HG02571 (cell line): ENCODE results near the gene ZDHHC13.

Experiments used
- ATAC-seq: cut with Tn5 transposase; IDR thresholded peaks from one replicate; pipeline ENCODE4 v1.9.1; 2021; ENCODE audit warnings: mild to moderate bottlenecking, moderate library complexity; ENCODE audit not compliant: unreplicated experiment

Gene ZDHHC13

GRCh38 chr11:19200410-19201201, 83.6 kb downstream of the ZDHHC13 start:
- ATAC-seq = no peak

GRCh38 chr11:19201737-19202605, 85.0 kb downstream of the ZDHHC13 start, which contains the start of gene CSRP3:
CSRP3 (minus strand) TSS chr11:19201983; CDS start chr11:19192448, 9,535 bp downstream.
- no peak for ATAC-seq

- no peak for ATAC-seq
These were observed 87.9 kb downstream of the ZDHHC13 start for GRCh38 chr11:19204836-19205235.

- ATAC-seq = no peak
These were observed 91.2 kb downstream of the ZDHHC13 start for GRCh38 chr11:19208181-19208580.

- no peak for ATAC-seq
These were observed 92.1 kb downstream of the ZDHHC13 start for GRCh38 chr11:19208959-19209546.

- ATAC-seq = no peak
These were observed 92.8 kb downstream of the ZDHHC13 start for GRCh38 chr11:19209617-19210370.

GRCh38 chr11:19216021-19216420, 99.1 kb downstream of the ZDHHC13 start:
- ATAC-seq = no peak

- no peak for ATAC-seq
These were observed 99.9 kb downstream of the ZDHHC13 start for GRCh38 chr11:19216709-19217374.

GRCh38 chr11:19218216-19218615, 101.2 kb downstream of the ZDHHC13 start:
- ATAC-seq = no peak

GRCh38 chr11:19218786-19219460, 102.0 kb downstream of the ZDHHC13 start:
- no peak for ATAC-seq

GRCh38 chr11:19220903-19221724, 104.1 kb downstream of the ZDHHC13 start:
- no peak for ATAC-seq

GRCh38 chr11:19225123-19225522, 108.2 kb downstream of the ZDHHC13 start:
- no peak for ATAC-seq

GRCh38 chr11:19225581-19225980, 108.6 kb downstream of the ZDHHC13 start:
- no peak for ATAC-seq
